Renal cortex interstitium (tissue), 11 donors: ENCODE data around the gene AP3S1. TPM values are rescaled to one million over a fixed set of nuclear protein-coding genes. Genes with fewer than 3 reads are reported as not detected.
"Not testable (repeated sequence)": the region's sequence is repeated elsewhere in the genome, so short reads cannot be mapped to it uniquely, and the experiment has no call there.

Source experiments
- DNase-seq, 11 donors: peaks; one replicate each; pipeline ENCODE4 v3.0.0-alpha.2; 2013; ENCODE audit warnings: low read depth in 9 of 11, low spot score in 4 of 11; ENCODE audit errors: extremely low read depth in 1 of 11
- polyA plus RNA-seq, 3 donors: library from polyadenylated mRNA; unstranded; fragments of 120-200 nt; gene quantifications; one replicate each; pipeline ENCODE4 v1.2.1, GENCODE V29; 2013; ENCODE audit not compliant: insufficient read length in 3 of 3

AP3S1 gene
- polyA plus RNA-seq, 3 donors, result 112 to 133 (median 125) TPM

GRCh38 chr5:115815693-115816225, 26.0 kb upstream of the AP3S1 start:
- DNase-seq, result peak in 4 of 11 donors; percentile 10 to 33 (median 20)

- peak in 10 of 11 donors; percentile 51 to 74 (median 62) for DNase-seq
Measured at GRCh38 chr5:115816226-115817081, 25.3 kb upstream of the AP3S1 start, which contains the start of gene CDO1. Gene CDO1, minus strand, starts transcription at chr5:115816659. Its CDS starts 262 bp downstream, at chr5:115816397.

- DNase-seq, result no peak
Measured at GRCh38 chr5:115817386-115817785, 24.3 kb upstream of the AP3S1 start.

GRCh38 chr5:115818821-115819220, 22.9 kb upstream of the AP3S1 start:
- DNase-seq, result no peak

GRCh38 chr5:115820846-115821245, 20.9 kb upstream of the AP3S1 start:
- no peak for DNase-seq

GRCh38 chr5:115824983-115825382, 16.8 kb upstream of the AP3S1 start:
- not testable (repeated sequence) for DNase-seq

- DNase-seq, result no peak
Measured at GRCh38 chr5:115825948-115826347, 15.8 kb upstream of the AP3S1 start.

- no peak for DNase-seq
Measured at GRCh38 chr5:115829913-115830312, 11.8 kb upstream of the AP3S1 start.

GRCh38 chr5:115831163-115831768, 10.5 kb upstream of the AP3S1 start:
- peak in 1 of 11 donors; percentile 32 for DNase-seq

- DNase-seq, result no peak
Measured at GRCh38 chr5:115835481-115835880, 6.3 kb upstream of the AP3S1 start.

- DNase-seq, result peak in 2 of 11 donors; percentile 32 to 41
Measured at GRCh38 chr5:115838885-115839518, 2.7 kb upstream of the AP3S1 start.

- DNase-seq, result no peak
Measured at GRCh38 chr5:115840873-115841272, 862 bp upstream of the AP3S1 start.

- DNase-seq, result peak in 7 of 11 donors; percentile 37 to 77 (median 61)
Measured at GRCh38 chr5:115842089-115842935, 577 bp downstream of the AP3S1 start.

- DNase-seq, result no peak
Measured at GRCh38 chr5:115842952-115843351, 1.2 kb downstream of the AP3S1 start.

- no peak for DNase-seq
Measured at GRCh38 chr5:115843444-115844130, 1.9 kb downstream of the AP3S1 start.

GRCh38 chr5:115844321-115844817, 2.6 kb downstream of the AP3S1 start:
- DNase-seq, result no peak

GRCh38 chr5:115847290-115847689, 5.6 kb downstream of the AP3S1 start:
- no peak for DNase-seq

- DNase-seq, result no peak
Measured at GRCh38 chr5:115849258-115849798, 7.6 kb downstream of the AP3S1 start.
